CD14-positive monocyte (primary cell): ENCODE measurements around the gene PIGZ. TPM values are rescaled to one million over a fixed set of nuclear protein-coding genes. Genes with fewer than 3 reads are reported as not detected.

ENCODE experiments used
- DNase-seq, 3 donors: peaks; one replicate each; pipeline ENCODE4 v3.0.0-alpha.2; 2011 to 2022
- H2AFZ ChIP-seq: 2 replicates; pipeline ENCODE4 v1.6.0; 2012; ENCODE audit warnings: mild to moderate bottlenecking, low read depth, low read length, inconsistent platforms; ENCODE audit not compliant: insufficient read depth, poor library complexity, severe bottlenecking
- H3K27ac ChIP-seq, 2 donors: 1 replicate in 1 of 2; 2 replicates in 1 of 2; pipeline ENCODE4 v1.5.1; 2012 to 2013; ENCODE audit warnings: low read length in 2 of 2, control low read depth in 1 of 2, inconsistent platforms in 1 of 2, low read depth in 1 of 2, mild to moderate bottlenecking in 1 of 2
- H3K27me3 ChIP-seq, 2 donors: one replicate each; pipeline versions ENCODE4 v1.6.0 to v1.6.1; 2011 to 2013; ENCODE audit warnings: low read length in 2 of 2; ENCODE audit not compliant: control insufficient read depth in 2 of 2, insufficient read depth in 2 of 2
- H3K36me3 ChIP-seq, 2 donors: replicated peaks in 1 of 2; 1 replicate in 1 of 2; 2 replicates in 1 of 2; pipeline versions ENCODE4 v1.5.1 to v1.6.1; 2012 to 2013; ENCODE audit warnings: low read length in 2 of 2, control low read depth in 1 of 2, inconsistent platforms in 1 of 2, mild to moderate bottlenecking in 1 of 2; ENCODE audit not compliant: insufficient read depth in 2 of 2, control insufficient read depth in 1 of 2
- H3K4me1 ChIP-seq, 2 donors: 1 replicate in 1 of 2; 2 replicates in 1 of 2; pipeline versions ENCODE4 v1.5.1 to v1.6.1; 2012 to 2013; ENCODE audit warnings: low read length in 2 of 2, control low read depth in 1 of 2, inconsistent platforms in 1 of 2, mild to moderate bottlenecking in 1 of 2, moderate library complexity in 1 of 2; ENCODE audit not compliant: insufficient read depth in 2 of 2, control insufficient read depth in 1 of 2
- H3K4me2 ChIP-seq: replicated peaks from 2 replicates; pipeline ENCODE3; 2012; ENCODE audit warnings: low read length, moderate library complexity, mild to moderate bottlenecking; ENCODE audit not compliant: poor library complexity, severe bottlenecking; ENCODE audit errors: extremely low read depth
- H3K4me3 ChIP-seq, 3 experiments: fragments of 200-600 bp in 1 of 3; sonication (generic) in 1 of 3; replicated peaks in 1 of 3; 1 replicate in 2 of 3; 2 replicates in 1 of 3; pipeline ENCODE4 v1.5.1; 2011 to 2013; ENCODE audit warnings: low read length in 3 of 3, mild to moderate bottlenecking in 3 of 3, control low read depth in 2 of 3, low read depth in 2 of 3, inconsistent platforms in 1 of 3, moderate library complexity in 1 of 3
- H3K79me2 ChIP-seq: 2 replicates; pipeline ENCODE4 v1.6.0; 2012; ENCODE audit warnings: mild to moderate bottlenecking, control low read depth, inconsistent platforms, low read length, moderate library complexity; ENCODE audit not compliant: insufficient read depth
- H3K9ac ChIP-seq: 2 replicates; pipeline ENCODE4 v1.6.0; 2017; ENCODE audit warnings: low read length, mild to moderate bottlenecking; ENCODE audit not compliant: insufficient read depth, poor library complexity, severe bottlenecking
- H3K9me3 ChIP-seq, 2 donors: replicated peaks in 1 of 2; 1 replicate in 1 of 2; 2 replicates in 1 of 2; pipeline versions ENCODE4 v1.5.1 to v1.6.1; 2012 to 2013; ENCODE audit warnings: low read length in 2 of 2, control low read depth in 1 of 2; ENCODE audit not compliant: control insufficient read depth in 1 of 2, insufficient read depth in 1 of 2
- H4K20me1 ChIP-seq: 2 replicates; pipeline ENCODE4 v1.6.0; 2012; ENCODE audit warnings: mild to moderate bottlenecking, low read length, control low read depth, moderate library complexity; ENCODE audit not compliant: insufficient read depth
- H3K27ac Mint-ChIP-seq, 7 donors: one replicate each; pipeline ENCODE4 v1.8.0; 2020; ENCODE audit warnings: mild to moderate bottlenecking in 7 of 7, mixed read lengths in 7 of 7, moderate library complexity in 6 of 7, inconsistent platforms in 2 of 7
- H3K27me3 Mint-ChIP-seq, 3 donors: one replicate each; pipeline ENCODE4 v1.8.0; 2021 to 2022; ENCODE audit warnings: low read depth in 3 of 3, mild to moderate bottlenecking in 3 of 3, mixed read lengths in 3 of 3, moderate library complexity in 3 of 3, inconsistent platforms in 1 of 3
- H3K36me3 Mint-ChIP-seq, 2 donors: one replicate each; pipeline ENCODE4 v1.8.0; 2020; ENCODE audit warnings: mixed read lengths in 2 of 2, inconsistent platforms in 1 of 2, mild to moderate bottlenecking in 1 of 2
- H3K4me1 Mint-ChIP-seq: one replicate; pipeline ENCODE4 v1.8.0; 2020; ENCODE audit warnings: mild to moderate bottlenecking, mixed read lengths
- H3K4me3 Mint-ChIP-seq, 2 donors: one replicate each; pipeline ENCODE4 v1.8.0; 2020; ENCODE audit warnings: mild to moderate bottlenecking in 2 of 2, mixed read lengths in 2 of 2, moderate library complexity in 1 of 2
- H3K9me3 Mint-ChIP-seq, 7 donors: one replicate each; pipeline ENCODE4 v1.8.0; 2020 to 2022; ENCODE audit warnings: mixed read lengths in 7 of 7, mild to moderate bottlenecking in 6 of 7, moderate library complexity in 6 of 7, inconsistent platforms in 2 of 7
- WGBS: methylation state at CpG from one replicate; pipeline ENCODE4 v1.1.5; 2013; ENCODE audit warnings: missing lambda C conversion rate; ENCODE audit not compliant: insufficient coverage; 5-methylcytosine and 5-hydroxymethylcytosine counted together
- intact Hi-C, 2 donors: fragments of 100-400 bp; cut with micrococcal nuclease; formaldehyde crosslinking; loops; one replicate each; pipeline versions ENCODE4 v1.15.0 to v1.15.1; 2023
- polyA plus RNA-seq, 3 donors: library from polyadenylated mRNA; depleted of rRNA in 1 of 3; unstranded in 2 of 3; stranded (reverse) in 1 of 3; fragments of 300-500 nt in 2 of 3; fragments of >200 nt in 1 of 3; fragmentation: Illumina TruSeq in 2 of 3; gene quantifications; 1 replicate in 2 of 3; 2 replicates in 1 of 3; pipeline ENCODE4 v1.2.3, GENCODE V29; 2012 to 2021
- TF ChIP-seq, protein P1 (sequence below): fragments of 200-600 bp; IDR thresholded peaks from one replicate; pipeline ENCODE4 v1.8.0; 2022; ENCODE audit warnings: antibody characterized with exemption, mild to moderate bottlenecking

PIGZ gene
- polyA plus RNA-seq, 3 donors, result 1.6 to 3.8 (median 1.9) TPM

DNA sequence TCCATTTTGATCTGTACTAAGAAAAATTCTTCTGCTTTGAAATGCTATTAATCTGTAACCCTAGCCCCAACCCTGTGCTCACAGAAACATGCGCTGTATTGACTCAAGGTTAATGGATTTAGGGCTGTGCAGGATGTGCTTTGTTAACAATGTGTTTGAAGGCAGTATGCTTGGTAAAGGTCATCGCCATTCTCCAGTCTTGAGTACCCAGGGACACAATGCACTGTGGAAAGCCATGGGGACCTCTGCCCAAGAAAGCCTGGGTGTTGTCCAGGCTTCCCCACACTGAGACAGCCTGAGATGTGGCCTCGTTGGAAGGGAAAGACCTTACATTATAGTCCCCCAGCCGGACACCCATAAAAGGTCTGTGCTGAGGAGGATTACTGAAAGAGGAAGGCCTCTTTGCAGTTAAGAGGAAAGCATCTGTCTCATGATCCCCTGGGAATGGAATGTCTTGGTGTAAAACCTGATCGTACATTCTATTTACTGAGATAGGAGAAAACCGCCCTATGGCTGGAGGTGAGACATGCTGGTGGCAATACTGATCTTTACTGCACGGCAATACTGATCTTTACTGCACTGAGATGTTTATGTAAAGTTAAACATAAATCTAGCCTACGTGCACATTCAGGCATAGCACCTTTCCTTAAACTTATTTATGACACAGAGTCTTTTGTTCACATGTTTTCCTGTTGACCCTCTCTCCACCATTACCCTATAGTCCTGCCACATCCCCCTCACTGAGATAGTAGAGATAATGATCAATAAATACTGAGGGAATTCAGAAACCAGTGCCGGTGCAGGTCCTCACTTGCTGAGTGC is 6.3 kb downstream of the PIGZ start:
- peaks cover 0 to 18% (median 14%) of the 10 kb centered on the region in 7 donors for H3K9me3 Mint-ChIP-seq
- intact Hi-C loops, result no loop called here
- Histone ChIP-seq H3K79me2 (peaks cover under 1% of the 10 kb centered on the region), H4K20me1 (no peaks in the 10 kb centered on the region), H3K9me3 (peaks cover 4 to 23% of the 10 kb centered on the region in 2 donors), H3K27me3 (no peaks in the 10 kb centered on the region), H3K36me3 (no peaks in the 10 kb centered on the region), H3K4me1 (no peaks in the 10 kb centered on the region), H3K4me3 (no peak overlapping the region), H3K4me2 (no peak overlapping the region), H3K27ac (no peak overlapping the region), H2AFZ (no peak overlapping the region), H3K9ac (no peak overlapping the region)
- TF ChIP-seq, protein P1, sequence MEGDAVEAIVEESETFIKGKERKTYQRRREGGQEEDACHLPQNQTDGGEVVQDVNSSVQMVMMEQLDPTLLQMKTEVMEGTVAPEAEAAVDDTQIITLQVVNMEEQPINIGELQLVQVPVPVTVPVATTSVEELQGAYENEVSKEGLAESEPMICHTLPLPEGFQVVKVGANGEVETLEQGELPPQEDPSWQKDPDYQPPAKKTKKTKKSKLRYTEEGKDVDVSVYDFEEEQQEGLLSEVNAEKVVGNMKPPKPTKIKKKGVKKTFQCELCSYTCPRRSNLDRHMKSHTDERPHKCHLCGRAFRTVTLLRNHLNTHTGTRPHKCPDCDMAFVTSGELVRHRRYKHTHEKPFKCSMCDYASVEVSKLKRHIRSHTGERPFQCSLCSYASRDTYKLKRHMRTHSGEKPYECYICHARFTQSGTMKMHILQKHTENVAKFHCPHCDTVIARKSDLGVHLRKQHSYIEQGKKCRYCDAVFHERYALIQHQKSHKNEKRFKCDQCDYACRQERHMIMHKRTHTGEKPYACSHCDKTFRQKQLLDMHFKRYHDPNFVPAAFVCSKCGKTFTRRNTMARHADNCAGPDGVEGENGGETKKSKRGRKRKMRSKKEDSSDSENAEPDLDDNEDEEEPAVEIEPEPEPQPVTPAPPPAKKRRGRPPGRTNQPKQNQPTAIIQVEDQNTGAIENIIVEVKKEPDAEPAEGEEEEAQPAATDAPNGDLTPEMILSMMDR, result no peak
- H3K27me3 Mint-ChIP-seq, result peaks cover 0 to 4% (median 1%) of the 10 kb centered on the region in 3 donors
- peak overlapping the region in 1 of 7 donors; percentile 20 for H3K27ac Mint-ChIP-seq
- 100% methylated on average over 4 of the region's 9 CpGs for WGBS
- no peak overlapping the region for H3K4me3 Mint-ChIP-seq
- DNase-seq, result no peak
- H3K4me1 Mint-ChIP-seq, result no peaks in the 10 kb centered on the region
- H3K36me3 Mint-ChIP-seq, result peaks cover 9 to 16% of the 10 kb centered on the region in 2 donors

DNA sequence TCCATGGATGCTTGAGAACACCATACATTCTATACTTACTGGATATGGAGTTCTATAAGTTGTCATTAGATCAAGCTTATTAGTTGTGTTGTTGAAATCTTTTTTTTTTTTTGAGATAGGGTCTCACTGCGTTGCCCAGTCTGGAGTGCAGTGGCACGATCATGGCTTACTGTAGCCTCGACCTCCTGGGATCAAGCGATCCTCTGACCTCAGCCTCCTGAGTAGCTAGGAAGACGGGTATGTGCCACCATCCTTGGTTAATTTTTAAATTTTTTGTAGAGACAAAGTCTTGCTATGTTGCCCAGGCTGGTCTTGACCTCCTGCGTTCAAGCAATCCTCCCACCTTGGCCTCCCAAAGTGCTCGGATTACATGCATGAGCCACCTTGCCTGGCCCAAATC is 13.8 kb downstream of the PIGZ start:
- Histone ChIP-seq H4K20me1 (no peaks in the 10 kb centered on the region), H3K9me3 (no peaks in the 10 kb centered on the region), H3K4me3 (no peak overlapping the region), H3K4me2 (no peak overlapping the region), H3K27ac (no peak overlapping the region), H3K36me3 (no peaks in the 10 kb centered on the region), H2AFZ (no peak overlapping the region), H3K79me2 (no peaks in the 10 kb centered on the region), H3K27me3 (no peaks in the 10 kb centered on the region), H3K4me1 (no peaks in the 10 kb centered on the region), H3K9ac (no peak overlapping the region)
- Mint-ChIP-seq H3K27ac (no peak overlapping the region), H3K4me1 (no peaks in the 10 kb centered on the region), H3K36me3 (no peaks in the 10 kb centered on the region), H3K9me3 (no peaks in the 10 kb centered on the region), H3K4me3 (no peak overlapping the region), H3K27me3 (peaks cover 0 to 5% (median 1%) of the 10 kb centered on the region in 3 donors)
- intact Hi-C loops, result no loop called here
- no peak for DNase-seq
- TF ChIP-seq, protein P1, result no peak
- WGBS, result 98% methylated on average over 4 of the region's 7 CpGs
